Measurements from ENCODE around the gene SLIT3. TPM values are rescaled to one million over a fixed set of nuclear protein-coding genes. Genes with fewer than 3 reads are reported as not detected.

SLIT3 gene
- total RNA-seq, 4 donors from 2014 or later, result 41.1 to 86.6 (median 62.7) TPM

DNA sequence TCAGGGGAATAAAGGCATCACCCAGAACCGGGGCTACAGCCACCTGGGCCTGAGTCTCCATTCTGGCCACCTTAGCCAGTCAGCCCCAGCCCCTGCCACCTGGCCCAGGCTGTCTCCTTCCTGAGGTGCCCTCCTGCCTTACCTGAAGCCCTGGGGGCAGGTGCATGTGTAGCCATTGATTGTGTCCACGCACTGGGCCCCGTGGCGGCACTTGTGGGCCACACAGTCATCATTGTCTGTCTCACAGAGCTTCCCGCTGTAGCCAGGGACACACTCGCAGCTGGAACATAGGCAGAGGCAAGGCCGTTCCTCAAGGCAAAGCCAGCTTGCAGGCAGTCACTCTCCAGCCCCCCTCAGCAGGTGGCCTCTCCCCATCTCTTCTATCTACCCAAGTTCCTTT lies 614.1 kb downstream of the SLIT3 start:
- peaks cover 0 to 10% (median 7%) of the 10 kb centered on the region in 4 donors for H3K4me1 ChIP-seq
- no peaks in the 10 kb centered on the region for H3K27me3 ChIP-seq
- no peaks in the 10 kb centered on the region for H3K9me3 ChIP-seq
- WGBS, result 100% methylated on average over 2 of the region's 7 CpGs
- peaks cover 0 to 27% (median 12%) of the 10 kb centered on the region in 4 donors for H3K36me3 ChIP-seq
- intact Hi-C loops (cut with DNase I), result no loop called here
- H3K4me3 ChIP-seq, result no peak overlapping the region
- no peak overlapping the region for H3K27ac ChIP-seq (replicated peaks in 1 of 4)
- DNase-seq (ENCODE audit: extremely low spot score), result no peak
- TF ChIP-seq POLR2A (IDR thresholded peaks at IDR 0.05; ENCODE audit: low read depth), result no peak
- no peak for TF ChIP-seq EP300 (IDR thresholded peaks at IDR 0.05)
- TF ChIP-seq POLR2AphosphoS5 (IDR thresholded peaks at IDR 0.05), result no peak
- TF ChIP-seq, protein P1, sequence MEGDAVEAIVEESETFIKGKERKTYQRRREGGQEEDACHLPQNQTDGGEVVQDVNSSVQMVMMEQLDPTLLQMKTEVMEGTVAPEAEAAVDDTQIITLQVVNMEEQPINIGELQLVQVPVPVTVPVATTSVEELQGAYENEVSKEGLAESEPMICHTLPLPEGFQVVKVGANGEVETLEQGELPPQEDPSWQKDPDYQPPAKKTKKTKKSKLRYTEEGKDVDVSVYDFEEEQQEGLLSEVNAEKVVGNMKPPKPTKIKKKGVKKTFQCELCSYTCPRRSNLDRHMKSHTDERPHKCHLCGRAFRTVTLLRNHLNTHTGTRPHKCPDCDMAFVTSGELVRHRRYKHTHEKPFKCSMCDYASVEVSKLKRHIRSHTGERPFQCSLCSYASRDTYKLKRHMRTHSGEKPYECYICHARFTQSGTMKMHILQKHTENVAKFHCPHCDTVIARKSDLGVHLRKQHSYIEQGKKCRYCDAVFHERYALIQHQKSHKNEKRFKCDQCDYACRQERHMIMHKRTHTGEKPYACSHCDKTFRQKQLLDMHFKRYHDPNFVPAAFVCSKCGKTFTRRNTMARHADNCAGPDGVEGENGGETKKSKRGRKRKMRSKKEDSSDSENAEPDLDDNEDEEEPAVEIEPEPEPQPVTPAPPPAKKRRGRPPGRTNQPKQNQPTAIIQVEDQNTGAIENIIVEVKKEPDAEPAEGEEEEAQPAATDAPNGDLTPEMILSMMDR (IDR thresholded peaks at IDR 0.05), result no peak

DNA sequence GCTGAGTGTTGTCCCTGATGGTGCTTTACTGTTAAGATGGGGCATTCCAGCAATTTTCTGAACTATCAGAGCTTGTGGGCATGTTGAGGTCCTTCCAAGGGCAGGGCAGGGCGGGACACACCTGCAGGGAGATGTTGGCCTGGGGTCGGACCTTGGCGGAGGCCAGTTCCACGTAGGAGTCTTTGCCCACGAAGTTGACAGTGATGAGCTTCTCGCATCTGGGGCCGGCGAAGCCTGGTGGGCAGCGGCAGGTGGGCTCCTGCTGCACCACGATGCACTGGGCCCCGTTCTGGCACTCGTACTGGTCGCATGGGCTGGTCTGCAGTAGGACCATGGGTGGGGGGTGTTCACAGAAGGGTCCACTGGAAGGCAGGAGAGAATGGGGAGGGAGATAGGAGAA lies 615.4 kb downstream of the SLIT3 start:
- Histone ChIP-seq H3K4me1 (peaks cover 6 to 23% (median 10%) of the 10 kb centered on the region in 4 donors), H3K27me3 (no peaks in the 10 kb centered on the region), H3K27ac (replicated peaks in 1 of 4) (no peak overlapping the region), H3K9me3 (no peaks in the 10 kb centered on the region), H3K4me3 (no peak overlapping the region), H3K36me3 (peaks cover 0 to 26% (median 11%) of the 10 kb centered on the region in 4 donors)
- TF ChIP-seq POLR2AphosphoS5 (IDR thresholded peaks at IDR 0.05) (no peak), EP300 (IDR thresholded peaks at IDR 0.05) (no peak), POLR2A (IDR thresholded peaks at IDR 0.05; ENCODE audit: low read depth) (no peak)
- TF ChIP-seq, protein P1 (IDR thresholded peaks at IDR 0.05), result no peak
- WGBS, result 97% methylated on average over 10 of the region's 13 CpGs
- intact Hi-C loops (cut with DNase I), result no loop called here
- DNase-seq (ENCODE audit: extremely low spot score), result no peak

DNA sequence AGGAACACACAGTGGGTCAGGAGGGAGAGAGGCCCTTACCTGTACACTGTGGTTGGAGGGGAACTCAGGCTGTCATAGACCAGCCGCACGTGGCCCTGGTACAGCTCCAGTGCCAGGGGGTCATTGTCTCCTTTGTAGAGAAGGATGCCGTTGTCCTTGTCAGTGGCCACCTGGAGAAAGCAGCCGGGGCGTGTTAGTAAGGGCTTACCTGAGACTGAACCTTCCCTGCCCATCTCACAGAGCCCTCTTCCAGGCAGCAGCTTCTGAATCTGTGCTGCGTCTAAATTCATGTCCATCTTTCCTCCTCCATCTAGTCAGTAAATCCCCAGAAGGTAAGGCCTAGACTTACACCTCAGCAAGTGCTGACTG lies 617.0 kb downstream of the SLIT3 start:
- no peaks in the 10 kb centered on the region for H3K27me3 ChIP-seq
- no peak for DNase-seq (ENCODE audit: extremely low spot score)
- H3K36me3 ChIP-seq, result peaks cover 0 to 26% (median 11%) of the 10 kb centered on the region in 4 donors
- TF ChIP-seq POLR2AphosphoS5 (IDR thresholded peaks at IDR 0.05) (no peak), POLR2A (IDR thresholded peaks at IDR 0.05; ENCODE audit: low read depth) (no peak)
- TF ChIP-seq, protein P1 (IDR thresholded peaks at IDR 0.05), result no peak
- no peaks in the 10 kb centered on the region for H3K9me3 ChIP-seq
- H3K4me1 ChIP-seq, result peaks cover 13 to 35% (median 17%) of the 10 kb centered on the region in 4 donors
- H3K27ac ChIP-seq (replicated peaks in 1 of 4), result no peak overlapping the region
- WGBS, result 100% methylated on average over 1 of the region's 6 CpGs
- no peak overlapping the region for H3K4me3 ChIP-seq
- intact Hi-C loops (cut with DNase I), result loop anchor here (5.0 kb wide), 1 partner anchor 618 kb away; the partner anchor contains the start of gene SLIT3

DNA sequence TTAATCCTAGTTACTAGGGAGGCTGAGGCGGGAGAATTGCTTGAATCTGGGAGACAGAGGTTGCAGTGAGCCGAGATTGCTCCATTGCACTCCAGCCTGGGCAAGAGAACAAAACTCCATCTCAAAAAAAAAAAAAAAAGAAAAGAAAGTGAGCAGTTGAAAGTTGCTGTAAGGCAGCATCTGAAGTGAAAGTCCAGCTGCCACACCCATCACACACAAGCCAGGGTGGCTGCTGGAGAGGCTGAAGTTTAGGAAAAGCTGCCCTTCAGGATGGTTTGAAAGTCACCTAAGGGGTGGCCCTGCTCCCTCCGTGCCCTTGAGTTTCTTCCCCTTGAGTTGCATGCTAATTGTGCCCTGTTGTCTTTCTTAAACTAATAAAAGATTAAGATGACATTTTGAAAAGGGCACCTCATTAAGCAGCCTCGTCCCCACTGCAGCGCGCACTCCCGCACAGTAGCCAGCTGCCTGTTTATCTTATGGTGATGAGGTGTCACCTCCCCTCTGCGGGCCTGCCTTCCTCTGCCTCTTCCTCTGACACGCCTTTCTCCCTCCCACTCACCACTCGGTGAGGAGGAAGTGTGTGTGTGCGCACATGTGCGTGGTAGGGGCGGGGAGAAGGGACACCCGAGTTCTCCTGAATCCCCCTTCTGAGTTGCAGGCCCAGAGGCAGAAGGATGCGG lies 617.6 kb downstream of the SLIT3 start:
- Histone ChIP-seq H3K36me3 (peaks cover 0 to 26% (median 11%) of the 10 kb centered on the region in 4 donors), H3K4me1 (peaks cover 13 to 35% (median 17%) of the 10 kb centered on the region in 4 donors), H3K9me3 (no peaks in the 10 kb centered on the region), H3K27ac (replicated peaks in 1 of 4) (no peak overlapping the region), H3K4me3 (no peak overlapping the region), H3K27me3 (no peaks in the 10 kb centered on the region)
- intact Hi-C loops (cut with DNase I), result loop anchor here (5.0 kb wide), 1 partner anchor 619 kb away; the partner anchor contains the start of gene SLIT3
- no peak for TF ChIP-seq EP300 (IDR thresholded peaks at IDR 0.05)
- WGBS, result 61% methylated on average over 14 of the region's 15 CpGs
- no peak for DNase-seq (ENCODE audit: extremely low spot score)

DNA sequence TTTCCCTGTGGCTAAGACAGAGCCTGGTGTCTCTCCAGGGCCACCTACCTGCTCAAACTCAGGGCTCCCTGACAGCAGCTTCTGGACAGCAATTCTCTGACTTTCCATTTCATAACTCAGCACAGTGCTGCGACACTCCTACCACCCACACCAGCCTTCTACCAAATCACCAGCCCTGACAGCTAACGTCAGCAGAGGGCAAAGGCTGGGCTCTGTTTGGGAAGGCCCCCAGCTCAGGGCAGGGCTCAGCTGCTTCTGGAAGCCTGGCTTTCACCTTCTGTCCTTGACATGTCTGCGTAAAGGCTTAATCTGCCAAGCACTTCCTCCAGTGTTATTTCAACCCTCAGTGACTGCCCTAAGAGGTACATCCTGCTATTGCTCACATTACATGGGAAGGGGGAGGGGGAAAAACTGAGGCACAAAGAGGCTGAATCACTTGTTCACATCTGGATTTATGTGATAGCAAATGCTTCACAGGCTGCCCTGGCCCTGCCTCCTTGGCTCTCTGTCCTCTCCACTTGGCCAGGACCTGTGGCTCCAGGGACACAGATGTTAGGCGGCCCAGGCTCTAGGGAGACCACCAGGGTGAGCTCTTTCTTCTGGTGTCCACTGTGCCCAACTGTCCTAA lies 619.3 kb downstream of the SLIT3 start:
- Histone ChIP-seq H3K27ac (replicated peaks in 1 of 4) (peak overlapping the region in 1 of 4 donors; percentile 40), H3K27me3 (no peaks in the 10 kb centered on the region), H3K4me1 (peaks cover 13 to 35% (median 17%) of the 10 kb centered on the region in 4 donors), H3K9me3 (no peaks in the 10 kb centered on the region), H3K4me3 (no peak overlapping the region), H3K36me3 (peaks cover 0 to 19% (median 8%) of the 10 kb centered on the region in 4 donors)
- intact Hi-C loops (cut with DNase I), result loop anchor here (2.0 to 5.0 kb wide), 2 partner anchors 621 to 899 kb away; partner anchors contain the start of gene SLIT3
- no peak for DNase-seq (ENCODE audit: extremely low spot score)
- no peak for TF ChIP-seq EP300 (IDR thresholded peaks at IDR 0.05)
- TF ChIP-seq POLR2AphosphoS5 (IDR thresholded peaks at IDR 0.05), result peak in 1 of 2 donors; percentile 21
- WGBS, result 49% methylated on average over 4 of the region's 4 CpGs

All from esophagus muscularis mucosa (tissue), 4 donors.